K562 (cell line): Measurements from ENCODE around the gene MCM9. TPM values are rescaled to one million over a fixed set of nuclear protein-coding genes. Genes with fewer than 3 reads are reported as not detected.
"Not testable (repeated sequence)": the region's sequence is repeated elsewhere in the genome, so short reads cannot be mapped to it uniquely, and the experiment has no call there.

Experiments
- ATAC-seq: fragments of 200-7000 bp; cut with Tn5 transposase; 3 replicates; pipeline ENCODE4 v1.9.1; 2020; ENCODE audit warnings: moderate library complexity
- BruUV-seq: library from RNA; stranded (reverse); fragments of 400-500 nt; replicated peaks from 2 replicates; lab custom pipeline; 2021; lab: Mats Ljungman, UMichigan
- CTCF ChIA-PET: fragments of 300-600 bp; formaldehyde crosslinking; extraction: SDS; loops from one replicate; lab custom pipeline; 2021; ENCODE audit warnings: low intra/inter-chr PET ratio; lab: Yijun Ruan, JAX
- POLR2A ChIA-PET: fragments of 300-600, 350-650 bp; sonication (Branson Sonifier 250); formaldehyde crosslinking; extraction: SDS; loops from one replicate; lab custom pipeline; 2021; ENCODE audit warnings: antibody characterized with exemption, inconsistent platforms; lab: Yijun Ruan, JAX
- DNase-seq, 4 experiments: peaks; one replicate each; pipeline versions ENCODE4 v3.0.0 to v3.0.0-alpha.2; 2011 to 2018; ENCODE audit warnings: low spot score in 3 of 4, mixed read lengths in 3 of 4; ENCODE audit errors: extremely low read depth in 1 of 4
- FAIRE-seq: peaks from 2 replicates; lab custom pipeline; 2011; peaks lifted over from hg19 to GRCh38; lab: Jason Lieb, UNC
- H2AFZ ChIP-seq: 2 replicates; pipeline ENCODE4 v1.6.0; 2011; ENCODE audit warnings: low read depth, low read length, control low read depth, inconsistent platforms
- H3K27ac ChIP-seq: fragments of 200-600 bp; 3 replicates; pipeline ENCODE4 v1.8.0; 2011; ENCODE audit warnings: low read depth, mild to moderate bottlenecking, control low read depth, inconsistent platforms, low read length, moderate library complexity, mixed read lengths; ENCODE audit errors: extremely low read depth
- H3K27me3 ChIP-seq, 2 experiments: fragments of 300-600 bp in 1 of 2; 2 replicates in 1 of 2; 3 replicates in 1 of 2; pipeline versions ENCODE4 v1.6.0 to v1.8.0; 2011; ENCODE audit warnings: inconsistent platforms in 2 of 2, low read length in 2 of 2, mild to moderate bottlenecking in 1 of 2, mixed read lengths in 1 of 2, moderate library complexity in 1 of 2; ENCODE audit not compliant: control insufficient read depth in 2 of 2, insufficient read depth in 2 of 2
- H3K36me3 ChIP-seq: fragments of 300-600 bp; 3 replicates; pipeline ENCODE4 v1.8.0; 2011; ENCODE audit warnings: mild to moderate bottlenecking, low read length, inconsistent platforms; ENCODE audit not compliant: control insufficient read depth, insufficient read depth
- H3K4me1 ChIP-seq, 2 experiments: fragments of 200-600 bp in 1 of 2; replicated peaks in 1 of 2; 2 replicates in 1 of 2; 3 replicates in 1 of 2; pipeline versions ENCODE4 v1.5.1 to v1.8.0; 2011; ENCODE audit warnings: inconsistent platforms in 2 of 2, low read length in 2 of 2, mild to moderate bottlenecking in 1 of 2, mixed read lengths in 1 of 2, moderate library complexity in 1 of 2; ENCODE audit not compliant: control insufficient read depth in 2 of 2, insufficient read depth in 2 of 2
- H3K4me2 ChIP-seq: 2 replicates; pipeline ENCODE4 v1.6.1; 2011; ENCODE audit warnings: low read length, control low read depth, inconsistent platforms, mixed read lengths; ENCODE audit not compliant: insufficient read depth
- H3K4me3 ChIP-seq: fragments of 200-600 bp; sonication (generic), shearing (Covaris generic); 2 replicates; pipeline ENCODE4 v1.5.1; 2016; ENCODE audit warnings: control low read depth, inconsistent platforms
- H3K79me2 ChIP-seq: fragments of 200-600 bp; 3 replicates; pipeline ENCODE4 v1.8.0; 2011; ENCODE audit warnings: low read length, inconsistent platforms; ENCODE audit not compliant: control insufficient read depth, insufficient read depth
- H3K9ac ChIP-seq, 2 experiments: 2 replicates each; pipeline versions ENCODE4 v1.6.0 to v1.6.1; 2011; ENCODE audit warnings: low read depth in 2 of 2, low read length in 2 of 2, control low read depth in 1 of 2, inconsistent platforms in 1 of 2, mild to moderate bottlenecking in 1 of 2, mixed read lengths in 1 of 2; ENCODE audit not compliant: insufficient read depth in 1 of 2
- H3K9me1 ChIP-seq: one replicate; pipeline ENCODE4 v1.6.0; 2011; ENCODE audit warnings: inconsistent platforms, mild to moderate bottlenecking, low read length, moderate library complexity; ENCODE audit not compliant: control insufficient read depth, insufficient read depth
- H3K9me3 ChIP-seq: replicated peaks from 2 replicates; pipeline ENCODE4 v1.5.1; 2011; ENCODE audit warnings: low read depth, low read length, inconsistent platforms; ENCODE audit not compliant: control insufficient read depth, insufficient read depth
- H4K20me1 ChIP-seq: replicated peaks from 2 replicates; pipeline ENCODE4 v1.6.1; 2011; ENCODE audit warnings: low read length, inconsistent platforms, mixed read lengths; ENCODE audit not compliant: control insufficient read depth, insufficient read depth
- ARID1B ChIP-seq: fragments of 450-650 bp; IDR thresholded peaks from 2 replicates; pipeline ENCODE4 v1.6.1; 2016; ENCODE audit warnings: antibody characterized with exemption, mild to moderate bottlenecking, inconsistent platforms
- BRD4 ChIP-seq: fragments of 200-600 bp; sonication (generic); IDR thresholded peaks from 2 replicates; pipeline ENCODE4 v1.6.1; 2017; ENCODE audit warnings: inconsistent platforms
- CHD2 ChIP-seq: IDR thresholded peaks from 2 replicates; pipeline ENCODE4 v1.6.1; 2011; ENCODE audit warnings: low read depth, low read length
- EP400 ChIP-seq: fragments of 450-650 bp; IDR thresholded peaks from 2 replicates; pipeline ENCODE4 v1.6.1; 2017; ENCODE audit warnings: antibody characterized with exemption, mild to moderate bottlenecking, moderate library complexity
- FOXA3 ChIP-seq, 2 experiments: fragments of 450-650 bp in 1 of 2; sonication (generic) in 1 of 2; formaldehyde crosslinking; IDR thresholded peaks in 1 of 2; conservative IDR thresholded peaks in 1 of 2; 2 replicates each; pipeline versions ENCODE4 v1.4.0 to v1.8.0; 2020 to 2022; ENCODE audit warnings: mild to moderate bottlenecking in 2 of 2, missing genetic modification reagents in 1 of 2
- FOXJ2 ChIP-seq: fragments of 200-800 bp; sonication (Bioruptor generic); IDR thresholded peaks from 2 replicates; pipeline ENCODE4 v1.6.1; 2016; ENCODE audit warnings: missing genetic modification characterization, missing compliant biosample characterization
- FOXK2 ChIP-seq, 2 experiments: fragments of 450-650 bp; IDR thresholded peaks in 1 of 2; conservative IDR thresholded peaks in 1 of 2; 2 replicates each; pipeline ENCODE4 v1.6.1; 2016; ENCODE audit warnings: low read depth in 2 of 2, mild to moderate bottlenecking in 1 of 2
- GATAD2A ChIP-seq: fragments of 450-650 bp; IDR thresholded peaks from 2 replicates; pipeline ENCODE4 v1.6.1; 2017
- HNRNPL ChIP-seq: fragments of 200-400 bp; formaldehyde crosslinking; IDR thresholded peaks from 2 replicates; pipeline ENCODE4 v1.6.1; 2017; ENCODE audit warnings: low read depth, mild to moderate bottlenecking, low read length
- MED1 ChIP-seq: sonication (generic); formaldehyde crosslinking; IDR thresholded peaks from 2 replicates; pipeline ENCODE4 v1.8.1; 2023; ENCODE audit warnings: missing genetic modification reagents, borderline replicate concordance
- NRF1 ChIP-seq, 2 experiments: fragments of 450-650 bp; IDR thresholded peaks in 1 of 2; conservative IDR thresholded peaks in 1 of 2; 2 replicates each; pipeline ENCODE4 v1.6.1; 2014; ENCODE audit warnings: mild to moderate bottlenecking in 2 of 2
- PRMT5 ChIP-seq: sonication (generic); formaldehyde crosslinking; IDR thresholded peaks from 2 replicates; pipeline ENCODE4 v1.5.0; 2020; ENCODE audit warnings: missing genetic modification reagents
- TRIM24 ChIP-seq, 2 experiments: fragments of 450-650 bp; IDR thresholded peaks; 2 replicates each; pipeline ENCODE4 v1.6.1; 2016
- ZKSCAN8 ChIP-seq: fragments of 200-800 bp; sonication (Bioruptor generic); IDR thresholded peaks from 2 replicates; pipeline ENCODE4 v1.6.1; 2016; ENCODE audit warnings: missing genetic modification characterization, missing compliant biosample characterization
- WGBS: fragments of 100-300 bp; shearing (Covaris generic); methylation state at CpG from one replicate; pipeline ENCODE4 v1.1.6; 2016; ENCODE audit warnings: low coverage, mixed read lengths; ENCODE audit not compliant: insufficient coverage; ENCODE audit errors: missing lambda C conversion rate; 5-methylcytosine and 5-hydroxymethylcytosine counted together
- in situ Hi-C: fragments of 300-500 bp; cut with MboI; formaldehyde crosslinking; loops from 4 replicates; pipeline ENCODE4 v1.15.0; 2018; ENCODE audit warnings: inconsistent platforms, mixed read lengths
- intact Hi-C: fragments of 100-400 bp; cut with micrococcal nuclease; formaldehyde crosslinking; loops from 2 replicates; pipeline ENCODE4 v1.14.2; 2022
- polyA plus RNA-seq, 8 experiments: library from polyadenylated mRNA; depleted of rRNA in 4 of 8; stranded (reverse) in 5 of 8; unstranded in 3 of 8; fragments of >200 nt; fragmentation: Nextera tagmentation in 2 of 8; fragmentation: Illumina TruSeq in 1 of 8; extraction: Ambion mirVana in 2 of 8; extraction: Trizol in 1 of 8; gene quantifications; 2 replicates each; pipeline versions ENCODE4 v1.2.1 to v1.2.3, GENCODE V29; 2011 to 2014; ENCODE audit warnings: inconsistent platforms in 1 of 8, missing spikeins in 1 of 8
- total RNA-seq, 7 experiments: library from RNA; depleted of rRNA in 6 of 7; stranded (reverse); fragments of >200 nt in 6 of 7; fragmentation: Illumina TruSeq in 2 of 7; extraction: Trizol in 2 of 7; gene quantifications; 2 replicates each; pipeline versions ENCODE4 v1.2.1 to v1.2.3, GENCODE V29; 2011 to 2021; ENCODE audit warnings: low replicate concordance in 1 of 7
- TF ChIP-seq, protein P1 (sequence below), 3 experiments: IDR thresholded peaks in 2 of 3; conservative IDR thresholded peaks in 1 of 3; 2 replicates each; pipeline ENCODE4 v1.5.1; 2011 to 2012; ENCODE audit warnings: low read length in 3 of 3, mild to moderate bottlenecking in 3 of 3, control low read depth in 2 of 3, improper control_type of control experiment in 1 of 3, inconsistent platforms in 1 of 3, low read depth in 1 of 3, mixed read lengths in 1 of 3, moderate library complexity in 1 of 3; ENCODE audit not compliant: insufficient read depth in 2 of 3

Gene MCM9
- total and polyA plus RNA-seq, 9 of the 15 experiments (the other 6 are each of a cell fraction or from before 2014, with no cell fraction given): 4.8 to 16.7 (median 11.6) TPM

DNA sequence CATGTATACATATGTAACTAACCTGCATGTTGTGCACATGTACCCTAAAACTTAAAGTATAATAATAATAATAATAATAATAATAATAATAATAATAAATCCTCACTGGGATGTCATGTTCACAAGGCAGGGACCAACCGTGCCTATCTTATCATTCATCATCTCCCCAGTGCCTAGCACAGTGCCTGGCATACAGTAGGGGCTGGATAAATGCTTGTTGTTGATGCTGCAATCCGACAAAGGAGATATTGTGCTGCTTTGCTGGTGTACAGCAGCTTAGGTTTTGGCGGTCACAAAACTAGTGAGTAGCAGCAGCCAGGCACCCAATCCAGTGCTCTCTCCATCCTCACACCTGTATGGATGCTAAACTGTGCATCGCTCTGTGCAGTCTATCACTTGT is 135.1 kb downstream of the MCM9 start:
- Histone ChIP-seq H3K4me2 (no peak overlapping the region), H2AFZ (peak overlapping the region; percentile 89; the same call in 1 of the 2 replicates), H3K27ac (no peak overlapping the region), H3K9me3 (0 out of 2 replicates have a peak, but pooled peaks cover 2% of the 10 kb centered on the region), H3K79me2 (no peaks in the 10 kb centered on the region), H3K4me3 (no peak overlapping the region), H4K20me1 (no peaks in the 10 kb centered on the region; the same call in 1 of the 2 replicates), H3K9me1 (no peaks in the 10 kb centered on the region), H3K27me3 (no peaks in the 10 kb centered on the region), H3K9ac (no peak overlapping the region), H3K36me3 (no peaks in the 10 kb centered on the region), H3K4me1 (peaks cover 0 to 3% of the 10 kb centered on the region in 2 experiments; a peak in 3 of 5 replicates)
- ChIA-PET POLR2A (no interaction called here), CTCF (interaction anchor here (1.7 to 1.8 kb wide), 2 partner anchors 235 to 516 kb away, joined by 11 to 14 read pairs; no protein-coding TSS in a partner anchor)
- BruUV-seq: no TSS peak
- intact Hi-C loops (loop anchor here (2.0 to 5.0 kb wide), 7 partner anchors 92 to 515 kb away; partner anchors contain the start of gene ASF1A), in situ Hi-C loops (loop anchor here (5.0 to 10.0 kb wide), 2 partner anchors 305 to 518 kb away; no protein-coding TSS in a partner anchor)
- no peak for FAIRE-seq
- TF ChIP-seq HNRNPL (no peak), MED1 (CRISPR knock-in tag) (no peak), PRMT5 (CRISPR knock-in tag) (no peak), GATAD2A (no peak), ZKSCAN8 (CRISPR knock-in tag) (peak; percentile 64; the same call in 1 of the 2 replicates), BRD4 (no peak)
- WGBS: 56% methylated on average over 4 of the region's 4 CpGs
- peak; percentile 13; the same call in 2 of the 3 replicates for ATAC-seq
- DNase-seq: no peak

DNA sequence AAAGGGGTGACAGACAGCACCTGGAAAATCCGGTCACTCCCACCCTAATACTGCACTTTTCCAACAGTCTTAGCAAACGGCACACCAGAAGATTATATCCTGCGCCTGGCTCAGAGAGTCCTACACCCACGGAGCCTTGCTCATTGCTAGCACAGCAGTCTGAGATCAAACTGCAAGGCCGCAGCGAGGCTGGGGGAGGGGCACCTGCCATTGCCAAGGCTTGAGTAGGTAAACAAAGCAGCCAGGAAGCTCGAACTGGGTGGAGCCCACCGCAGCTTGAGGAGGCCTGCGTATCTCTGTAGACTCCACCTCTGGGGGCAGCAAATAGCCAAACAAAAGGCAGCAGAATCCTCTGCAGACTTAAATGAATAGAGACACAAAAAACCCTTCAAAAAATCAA is 138.4 kb downstream of the MCM9 start:
- H3K4me3 ChIP-seq, FAIRE-seq, H3K4me2 ChIP-seq, BruUV-seq, H3K9me1 ChIP-seq, CTCF ChIA-PET, H3K27me3 ChIP-seq, intact Hi-C loops, H3K9me3 ChIP-seq, H3K27ac ChIP-seq, H3K4me1 ChIP-seq, H3K36me3 ChIP-seq, H3K9ac ChIP-seq, H4K20me1 ChIP-seq, H3K79me2 ChIP-seq: not testable (repeated sequence)
- peak; percentile 57 for ATAC-seq
- in situ Hi-C loops: loop anchor here (10.0 kb wide), 1 partner anchor 308 kb away; no protein-coding TSS in a partner anchor
- POLR2A ChIA-PET: interaction anchor here (0.8 kb wide), 1 partner anchor 69 kb away, joined by 3 read pairs; no protein-coding TSS in a partner anchor
- TF ChIP-seq TRIM24 (IDR thresholded peaks at IDR 0.05) (0 out of 4 replicates have a peak, but pooled peaks of 1 of the 2 experiments have one; percentile 38), FOXA3 (CRISPR knock-in tag; conservative IDR thresholded peaks at IDR 0.05 in 1 of 2, IDR thresholded peaks at IDR 0.05 in 1 of 2) (peak; percentile 26 to 32; a peak in 2 of 4 replicates), NRF1 (conservative IDR thresholded peaks at IDR 0.05 in 1 of 2, IDR thresholded peaks at IDR 0.05 in 1 of 2) (peak in 1 of 2 experiments; percentile 25; a peak in 1 of 4 replicates), FOXK2 (conservative IDR thresholded peaks at IDR 0.05 in 1 of 2, IDR thresholded peaks at IDR 0.05 in 1 of 2; ENCODE audit: low read depth in 2 of 2) (peak; percentile 26 to 46; a peak in 2 of 4 replicates), CHD2 (peak; percentile 11; the same call in 1 of the 2 replicates), FOXJ2 (tag) (peak; percentile 20; the same call in 1 of the 2 replicates), EP400 (peak; percentile 20; the same call in 1 of the 2 replicates), ARID1B (0 out of 2 replicates have a peak, but pooled peaks have one; percentile 17)
- TF ChIP-seq, protein P1, sequence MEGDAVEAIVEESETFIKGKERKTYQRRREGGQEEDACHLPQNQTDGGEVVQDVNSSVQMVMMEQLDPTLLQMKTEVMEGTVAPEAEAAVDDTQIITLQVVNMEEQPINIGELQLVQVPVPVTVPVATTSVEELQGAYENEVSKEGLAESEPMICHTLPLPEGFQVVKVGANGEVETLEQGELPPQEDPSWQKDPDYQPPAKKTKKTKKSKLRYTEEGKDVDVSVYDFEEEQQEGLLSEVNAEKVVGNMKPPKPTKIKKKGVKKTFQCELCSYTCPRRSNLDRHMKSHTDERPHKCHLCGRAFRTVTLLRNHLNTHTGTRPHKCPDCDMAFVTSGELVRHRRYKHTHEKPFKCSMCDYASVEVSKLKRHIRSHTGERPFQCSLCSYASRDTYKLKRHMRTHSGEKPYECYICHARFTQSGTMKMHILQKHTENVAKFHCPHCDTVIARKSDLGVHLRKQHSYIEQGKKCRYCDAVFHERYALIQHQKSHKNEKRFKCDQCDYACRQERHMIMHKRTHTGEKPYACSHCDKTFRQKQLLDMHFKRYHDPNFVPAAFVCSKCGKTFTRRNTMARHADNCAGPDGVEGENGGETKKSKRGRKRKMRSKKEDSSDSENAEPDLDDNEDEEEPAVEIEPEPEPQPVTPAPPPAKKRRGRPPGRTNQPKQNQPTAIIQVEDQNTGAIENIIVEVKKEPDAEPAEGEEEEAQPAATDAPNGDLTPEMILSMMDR (IDR thresholded peaks at IDR 0.05 in 2 of 3, conservative IDR thresholded peaks at IDR 0.05 in 1 of 3; ENCODE audit: insufficient read depth in 2 of 3, low read depth in 1 of 3, low read length in 3 of 3): peak in 1 of 3 experiments; percentile 31; a peak in 2 of 6 replicates
- peak in 1 of 4 experiments; percentile 67 for DNase-seq
- WGBS: 21% methylated on average over 8 of the region's 9 CpGs
- H2AFZ ChIP-seq: peak overlapping the region; percentile 68
